ENCODE measurements around the gene SULF2.

The SULF2 gene

DNA sequence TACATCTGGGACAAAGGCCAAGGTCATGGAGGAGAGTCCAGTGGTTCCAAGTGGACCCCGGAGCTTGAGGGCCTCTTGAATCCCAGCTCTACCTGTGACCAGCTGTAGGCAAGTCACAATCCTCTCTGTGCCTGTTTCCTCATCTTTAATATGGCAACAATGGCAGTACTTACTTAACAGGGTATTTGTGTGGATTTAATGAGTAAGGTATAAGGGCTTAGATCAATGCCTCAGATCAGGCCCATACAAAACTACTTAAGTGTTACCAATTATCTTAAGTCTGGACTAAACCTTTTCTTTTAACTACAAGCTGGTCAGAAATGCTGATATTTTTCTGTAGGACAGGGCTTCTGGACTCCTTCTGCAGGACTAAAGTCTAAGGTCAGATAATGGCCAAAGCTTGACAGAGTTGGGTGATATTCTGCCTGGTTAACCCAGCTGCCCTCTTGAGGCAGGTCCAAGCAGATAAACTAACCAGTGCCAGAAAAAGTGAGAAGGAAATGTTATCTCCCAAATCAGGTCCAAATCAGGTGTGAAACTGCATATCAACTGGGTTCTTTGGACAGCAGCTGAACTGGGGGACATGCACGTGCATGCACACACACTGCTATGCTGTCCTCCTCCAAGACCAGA is 2.2 kb downstream of the SULF2 start:
- DNase-seq, result no peak

GRCh38 chr20:47782076-47782475 is 3.2 kb downstream of the SULF2 start:
- DNase-seq, result no peak

DNA sequence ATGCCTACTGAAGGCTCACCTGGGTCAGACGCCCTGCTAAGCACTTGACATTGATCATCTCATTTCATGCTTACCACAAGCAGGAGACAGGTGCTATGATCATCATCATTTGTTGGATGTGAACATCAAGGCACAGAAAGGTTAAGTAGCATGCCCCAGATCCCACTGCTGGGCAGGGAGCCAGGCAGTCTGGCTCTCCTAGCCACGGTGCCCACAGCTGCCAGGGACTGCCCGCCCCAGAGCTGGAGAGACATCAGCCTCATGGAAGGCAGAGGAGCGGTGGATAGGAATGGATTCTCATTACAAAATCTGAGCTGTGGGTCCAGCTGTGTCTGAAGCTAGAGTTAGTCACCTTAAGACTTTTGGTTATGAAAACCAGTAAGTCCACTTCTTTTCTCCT is 3.6 kb downstream of the SULF2 start:
- DNase-seq, result no peak

GRCh38 chr20:47780720-47781389 is 4.4 kb downstream of the SULF2 start:
- no peak for DNase-seq

DNA sequence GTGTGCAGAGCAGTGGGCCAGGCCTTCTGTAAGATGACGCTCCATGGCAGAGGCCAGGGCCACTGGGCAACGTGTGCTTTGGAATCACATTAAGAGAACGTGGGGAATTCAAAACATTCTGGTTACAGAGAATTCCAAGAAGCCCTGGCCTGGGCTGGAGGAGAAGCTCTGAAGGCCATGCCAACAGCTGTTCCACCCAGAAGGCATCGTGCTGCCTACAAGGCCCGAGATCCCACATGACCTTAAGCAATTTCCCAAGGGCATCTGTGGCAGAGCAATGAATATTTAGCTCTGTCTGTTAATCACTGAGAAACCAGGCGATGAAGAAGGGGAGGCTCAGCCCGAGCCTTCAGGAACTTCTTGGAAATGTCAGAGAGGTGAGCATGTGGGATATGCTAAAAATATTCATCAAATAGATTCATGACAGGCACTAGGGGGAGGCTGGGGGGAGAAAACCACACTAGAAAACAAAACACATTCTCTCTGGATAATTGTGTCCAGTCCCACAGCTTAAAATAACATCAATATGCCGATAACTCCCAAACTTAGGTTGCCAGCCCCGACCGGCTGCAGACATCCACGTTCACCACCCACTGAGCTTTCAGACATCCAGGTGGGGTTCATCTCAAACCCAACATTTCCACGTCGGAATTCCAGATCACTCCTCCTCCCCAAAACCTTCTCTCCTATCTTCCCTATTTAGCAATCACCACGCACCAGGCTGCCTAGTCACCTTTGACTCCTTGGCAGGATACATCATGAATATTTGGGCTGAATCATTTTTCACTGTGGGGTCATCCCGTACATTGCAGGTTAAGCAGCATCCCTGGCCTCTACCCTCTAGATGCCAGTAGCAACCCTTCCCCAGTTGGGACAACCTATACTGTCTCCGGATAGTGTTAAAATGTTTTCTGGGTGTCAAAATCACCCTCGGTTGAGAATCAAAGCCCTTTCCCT is 6.6 kb downstream of the SULF2 start:
- DNase-seq, result no peak

DNA sequence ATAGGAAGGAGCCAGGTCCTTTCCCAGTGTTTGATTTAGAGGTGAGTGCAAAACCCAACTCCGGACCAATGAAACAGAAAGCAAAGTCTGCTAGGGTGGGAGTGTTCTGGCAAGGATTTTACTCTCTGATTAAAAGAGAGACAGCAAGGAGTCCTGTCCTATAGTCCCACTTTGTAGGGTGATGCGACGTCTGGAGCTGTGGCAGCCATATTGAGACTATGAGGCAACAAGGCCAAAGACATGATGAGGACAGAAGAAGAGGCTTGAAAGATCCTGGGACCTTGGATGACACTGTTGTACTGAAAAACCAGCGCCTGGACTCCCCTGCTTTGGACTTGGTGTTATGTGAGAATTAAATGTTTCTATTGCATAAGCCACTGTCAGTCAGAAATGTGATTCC is 8.1 kb downstream of the SULF2 start:
- no peak for DNase-seq

- DNase-seq, result no peak
These were observed 8.6 kb downstream of the SULF2 start for GRCh38 chr20:47776639-47777038.

DNA sequence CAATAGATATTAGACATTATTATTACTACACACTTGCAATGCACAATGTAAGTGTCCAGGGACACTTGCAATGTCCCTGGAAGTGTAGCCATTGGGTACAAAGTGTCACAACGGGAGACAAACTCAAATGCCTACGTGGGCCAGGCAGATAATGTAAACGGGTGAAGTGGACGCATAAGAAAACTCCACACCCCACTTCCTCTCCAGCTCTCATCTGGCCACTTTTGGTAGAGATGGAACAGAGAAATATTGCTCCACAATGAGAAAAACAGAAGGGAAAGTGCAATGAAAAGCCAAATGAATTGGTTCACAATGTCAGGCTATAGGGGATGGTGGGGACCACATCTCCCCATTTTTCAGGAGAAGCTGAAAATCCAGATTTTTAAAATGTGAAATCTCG is 9.4 kb downstream of the SULF2 start:
- DNase-seq, result no peak

DNA sequence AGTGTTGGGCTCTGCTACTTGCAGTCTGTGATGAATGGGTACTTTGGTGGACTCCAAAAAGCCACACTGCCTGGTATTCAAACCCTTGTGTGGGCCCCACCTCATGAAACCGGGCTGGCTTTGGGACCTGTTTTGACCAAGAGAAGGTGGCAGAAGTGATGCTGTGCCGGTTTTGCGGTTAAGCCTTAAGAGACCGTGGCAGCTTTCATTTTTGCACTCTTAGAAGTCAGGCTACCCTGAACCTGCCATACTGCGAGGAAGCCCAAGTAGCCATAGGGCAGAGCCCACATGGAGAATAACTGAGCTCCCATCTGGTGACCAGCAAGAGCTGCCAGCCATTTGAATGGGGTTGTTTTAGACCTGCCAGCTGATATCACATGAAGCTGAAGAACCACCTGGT is 10.2 kb downstream of the SULF2 start:
- no peak for DNase-seq

DNA sequence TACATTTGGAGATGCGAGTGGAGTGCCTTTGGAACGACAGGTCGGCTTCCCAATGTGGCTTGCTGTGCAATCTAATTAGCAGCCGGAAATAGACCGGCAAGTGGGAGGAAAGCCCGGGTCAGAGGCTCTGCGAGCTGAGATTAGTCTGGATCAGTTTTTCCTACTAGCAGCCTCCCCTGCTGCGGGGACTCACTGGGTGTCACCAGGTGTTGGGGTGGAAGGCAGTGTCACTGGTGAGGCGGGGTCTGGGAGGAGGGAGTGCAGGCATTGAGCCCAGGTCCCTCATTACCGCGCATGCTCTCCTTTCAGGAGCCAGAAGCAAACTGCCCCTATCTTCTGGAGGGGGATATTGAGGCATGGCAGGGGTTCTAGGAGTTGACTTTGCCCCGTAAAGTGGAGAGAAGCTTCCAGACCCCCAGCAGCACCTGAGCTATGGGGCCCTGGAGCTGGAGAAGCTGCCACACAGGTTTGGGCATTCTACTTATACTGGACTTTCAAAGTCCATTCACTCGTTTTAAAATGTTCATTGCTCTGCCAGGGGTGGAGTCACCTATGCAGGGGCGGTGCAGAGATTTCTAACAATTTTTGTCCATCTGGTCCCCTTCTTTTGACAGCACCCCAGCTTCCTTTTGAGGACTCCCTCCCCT is 11.0 kb downstream of the SULF2 start:
- DNase-seq, result no peak

- DNase-seq, result no peak
These were observed 11.9 kb downstream of the SULF2 start for GRCh38 chr20:47773371-47773786.

- DNase-seq, result no peak
These were observed 14.3 kb downstream of the SULF2 start for GRCh38 chr20:47770935-47771334.

DNA sequence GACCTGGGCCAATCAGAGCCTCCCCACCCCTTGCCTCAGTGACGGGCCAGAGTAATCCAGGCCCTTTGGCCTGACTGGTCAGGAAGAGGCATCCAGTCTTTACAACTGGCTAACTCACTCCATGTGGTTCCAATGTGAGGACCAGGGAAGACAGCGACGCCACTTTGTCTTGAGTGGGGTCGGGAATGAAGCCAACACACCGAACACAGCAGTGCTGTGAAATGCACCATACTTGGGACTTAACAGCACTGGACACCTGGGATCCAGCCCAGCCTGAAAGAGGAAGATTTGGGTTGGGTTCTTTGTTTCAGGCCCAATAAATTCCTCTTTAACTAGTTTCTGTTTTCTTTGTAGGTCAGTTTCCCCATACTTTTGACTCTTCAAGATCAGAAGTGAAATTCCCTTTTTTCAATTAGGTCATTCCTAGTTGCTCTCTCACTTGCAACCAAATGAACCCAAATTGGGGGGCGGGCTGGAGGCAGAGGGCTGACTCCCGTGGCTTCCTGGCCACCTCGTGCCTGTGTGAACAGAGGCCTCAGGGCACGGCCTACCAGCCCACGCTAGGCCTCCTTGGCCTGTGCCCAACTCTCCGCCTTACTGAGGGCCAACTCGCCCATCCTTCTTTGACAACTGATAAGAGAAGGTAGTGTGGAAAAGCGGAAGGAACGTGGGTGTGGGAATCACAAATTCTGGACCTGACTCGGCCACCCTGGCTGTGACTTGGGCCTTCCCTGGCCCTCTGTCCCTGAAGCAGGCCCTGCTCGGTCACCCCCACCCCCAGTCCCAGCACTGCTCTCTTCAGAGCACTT is 17.1 kb downstream of the SULF2 start:
- no peak for DNase-seq

GRCh38 chr20:47765691-47766594 is 19.3 kb downstream of the SULF2 start:
- no peak for DNase-seq

- no peak for DNase-seq
These were observed 20.0 kb downstream of the SULF2 start for GRCh38 chr20:47765271-47765670.

DNA sequence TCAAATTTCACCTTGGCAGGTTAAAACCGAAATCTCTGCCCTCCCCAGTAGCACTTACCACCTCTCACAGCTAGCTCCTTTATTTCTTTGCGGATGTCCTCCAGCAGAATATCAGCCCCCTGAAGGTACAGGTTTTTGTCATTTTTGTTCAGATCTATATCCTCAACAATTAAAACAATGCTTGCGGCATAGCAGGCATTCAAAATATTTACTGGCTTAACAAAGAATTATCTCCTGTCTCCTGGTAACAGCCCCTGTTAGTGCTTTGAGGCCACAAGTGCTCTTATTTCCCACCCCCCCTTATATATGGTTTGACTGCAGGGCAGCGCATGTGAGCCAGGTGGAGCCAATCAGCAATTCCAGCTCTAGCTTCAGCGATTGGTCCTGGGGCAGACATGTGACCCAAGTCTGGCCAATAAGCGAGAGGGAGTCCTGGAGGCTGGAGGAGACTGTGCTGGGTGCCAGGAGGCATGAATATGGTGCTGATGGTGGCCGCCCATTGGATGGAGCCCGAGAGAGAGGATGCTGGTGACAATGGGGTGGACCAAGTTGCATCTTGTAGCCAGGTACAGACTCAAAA is 21.0 kb downstream of the SULF2 start:
- DNase-seq, result no peak

DNA sequence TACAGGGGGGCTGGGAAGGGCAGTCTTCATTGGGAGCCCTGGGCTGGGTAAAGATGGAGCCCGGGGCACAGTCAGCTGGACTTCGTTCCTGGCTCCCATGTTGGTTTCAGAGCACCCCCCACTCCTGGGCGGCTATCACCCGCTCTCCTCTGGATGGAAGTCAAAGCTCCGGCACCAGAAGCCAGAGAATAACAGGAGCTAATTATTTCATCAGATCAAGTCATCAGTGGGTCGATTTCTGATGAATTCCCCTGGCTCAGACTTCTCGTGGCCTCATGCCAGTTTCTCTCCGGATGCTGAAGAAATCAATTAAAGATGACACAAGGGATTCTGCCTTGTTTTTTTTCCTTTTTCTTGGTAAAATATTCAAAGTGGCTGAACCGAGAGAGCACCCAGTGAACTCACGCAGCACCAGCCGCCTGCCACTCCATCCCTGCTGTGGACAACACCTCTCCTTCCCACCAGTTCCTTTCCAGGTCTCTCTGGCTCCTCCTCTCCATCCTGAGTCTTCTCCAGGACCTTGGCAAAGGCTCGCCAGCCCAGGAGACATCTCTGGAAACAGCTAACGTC is 22.5 kb downstream of the SULF2 start:
- DNase-seq, result no peak

DNA sequence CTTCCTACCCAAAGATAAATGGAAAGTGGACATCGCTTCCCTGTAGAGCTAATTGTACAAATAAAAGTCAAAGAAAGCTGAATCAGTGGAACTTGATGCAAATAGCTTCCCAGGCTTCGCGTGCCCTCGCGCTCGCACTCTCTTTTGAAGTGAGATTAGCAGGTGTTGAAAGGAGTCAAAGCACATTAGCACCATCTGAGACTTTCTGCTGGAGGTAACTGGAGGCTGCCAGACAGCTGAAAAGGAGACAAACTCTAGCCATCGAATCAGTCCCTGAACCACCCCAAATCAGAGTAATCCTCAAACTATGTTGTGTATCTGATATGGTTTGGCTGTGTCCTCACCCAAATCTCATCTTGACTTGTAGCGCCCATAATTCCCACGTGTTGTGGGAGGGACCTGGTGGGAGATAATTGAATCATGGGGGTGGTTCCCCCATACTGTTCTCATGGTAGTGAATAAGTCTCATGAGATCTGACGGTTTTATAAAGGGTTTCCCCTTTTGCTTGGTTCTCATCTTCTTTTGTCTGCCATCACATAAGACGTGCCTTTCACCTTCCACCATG is 23.7 kb downstream of the SULF2 start:
- no peak for DNase-seq

- no peak for DNase-seq
These were observed 24.4 kb downstream of the SULF2 start for GRCh38 chr20:47760686-47761481.
